ENCODE results near the gene BICDL2.

DNA sequence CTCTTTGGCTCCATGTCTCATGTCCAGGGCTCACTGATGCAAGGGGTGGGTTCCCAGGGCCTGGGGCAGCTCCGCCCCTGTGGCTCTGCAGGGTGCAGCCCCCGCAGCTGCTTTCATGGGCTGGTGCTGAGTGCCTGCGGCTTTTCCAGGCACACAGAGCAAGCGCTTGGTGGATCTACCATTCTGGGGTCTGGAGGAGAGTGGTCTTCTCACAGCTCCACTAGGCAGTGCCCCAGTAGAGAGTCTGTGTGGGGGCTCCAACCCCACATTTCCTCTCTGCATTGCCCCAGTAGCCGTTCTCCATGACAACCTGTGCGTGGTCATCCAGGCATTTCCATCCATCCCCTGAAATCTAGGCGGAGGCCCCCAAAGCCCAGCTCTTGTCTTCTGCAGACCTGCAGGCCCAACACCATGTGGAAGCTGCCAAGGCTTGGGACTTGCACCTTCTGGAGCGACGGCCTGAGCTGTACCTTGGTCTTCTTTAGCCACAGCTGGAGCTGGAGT is 33.9 kb upstream of the BICDL2 start:
- TF ChIP-seq MXI1 (IDR thresholded peaks at IDR 0.05; ENCODE audit: borderline replicate concordance, low read depth, low read length) (no peak), CEBPB (IDR thresholded peaks at IDR 0.05; ENCODE audit: low read depth, low read length) (no peak), CHD1 (IDR thresholded peaks at IDR 0.05; ENCODE audit: low read depth, low read length) (no peak), POLR2A (IDR thresholded peaks at IDR 0.05; ENCODE audit: low read depth, low read length) (no peak), CTCF (conservative IDR thresholded peaks at IDR 0.05; ENCODE audit: low read depth, low read length) (no peak), RAD21 (IDR thresholded peaks at IDR 0.05; ENCODE audit: low read length) (no peak), SMC3 (IDR thresholded peaks at IDR 0.05; ENCODE audit: low read depth, low read length) (no peak), MAFK (IDR thresholded peaks at IDR 0.05; ENCODE audit: low read depth, low read length) (no peak), FOS (IDR thresholded peaks at IDR 0.05; ENCODE audit: low read depth, low read length) (no peak), USF2 (IDR thresholded peaks at IDR 0.05; ENCODE audit: low read depth, low read length) (no peak), MAZ (IDR thresholded peaks at IDR 0.05; ENCODE audit: borderline replicate concordance, low read depth, low read length) (no peak)
- TF ChIP-seq, protein P1, sequence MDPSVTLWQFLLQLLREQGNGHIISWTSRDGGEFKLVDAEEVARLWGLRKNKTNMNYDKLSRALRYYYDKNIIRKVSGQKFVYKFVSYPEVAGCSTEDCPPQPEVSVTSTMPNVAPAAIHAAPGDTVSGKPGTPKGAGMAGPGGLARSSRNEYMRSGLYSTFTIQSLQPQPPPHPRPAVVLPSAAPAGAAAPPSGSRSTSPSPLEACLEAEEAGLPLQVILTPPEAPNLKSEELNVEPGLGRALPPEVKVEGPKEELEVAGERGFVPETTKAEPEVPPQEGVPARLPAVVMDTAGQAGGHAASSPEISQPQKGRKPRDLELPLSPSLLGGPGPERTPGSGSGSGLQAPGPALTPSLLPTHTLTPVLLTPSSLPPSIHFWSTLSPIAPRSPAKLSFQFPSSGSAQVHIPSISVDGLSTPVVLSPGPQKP (IDR thresholded peaks at IDR 0.05; ENCODE audit: borderline replicate concordance, low read depth, low read length): no peak

Measured in IMR-90 (cell line).